Left lung (tissue), 10 donors: ENCODE results near the gene ESRRG. TPM values are rescaled to one million over a fixed set of nuclear protein-coding genes. Genes with fewer than 3 reads are reported as not detected.

Source experiments
- ATAC-seq: fragments of 200-7000 bp; cut with Tn5 transposase; one replicate; pipeline ENCODE4 v1.9.1; 2020; ENCODE audit warnings: moderate library complexity
- DNase-seq, 4 donors: peaks; one replicate each; pipeline ENCODE4 v3.0.0-alpha.2; 2013 to 2020
- H3K27ac ChIP-seq, 2 donors: fragments of 200-600 bp; sonication (generic) in 1 of 2; one replicate each; pipeline versions ENCODE4 v1.5.0 to v1.8.0; 2020 to 2021
- H3K27me3 ChIP-seq, 2 donors: fragments of 200-600 bp; sonication (generic) in 1 of 2; one replicate each; pipeline versions ENCODE4 v1.5.0 to v1.8.0; 2020 to 2021
- H3K36me3 ChIP-seq, 2 donors: fragments of 200-600 bp; sonication (generic) in 1 of 2; one replicate each; pipeline versions ENCODE4 v1.5.0 to v1.8.0; 2020 to 2021
- H3K4me1 ChIP-seq, 2 donors: fragments of 200-600 bp; one replicate each; pipeline ENCODE4 v1.8.0; 2021
- H3K4me3 ChIP-seq, 2 donors: fragments of 200-600 bp; sonication (generic) in 1 of 2; one replicate each; pipeline versions ENCODE4 v1.5.0 to v1.8.0; 2020 to 2021; ENCODE audit warnings: mild to moderate bottlenecking in 1 of 2
- H3K9me3 ChIP-seq, 2 donors: fragments of 200-600 bp; sonication (generic) in 1 of 2; one replicate each; pipeline versions ENCODE4 v1.5.0 to v1.8.0; 2020 to 2021
- intact Hi-C, 2 donors: fragments of 100-400 bp; cut with DNase I; formaldehyde crosslinking; loops; one replicate each; pipeline versions ENCODE4 v1.11.2 to v1.14.2; 2022
- polyA plus RNA-seq, 6 donors: library from polyadenylated mRNA; unstranded; fragments of 120-200 nt; gene quantifications; one replicate each; pipeline ENCODE4 v1.2.1, GENCODE V29; 2013; ENCODE audit not compliant: insufficient read length in 6 of 6
- total RNA-seq, 2 donors: library from RNA; stranded (reverse); fragmentation: NEBNext Ultra II Directional; extraction: Animal tissue kit (Norgen Biotek cat#: 25700); gene quantifications; one replicate each; pipeline ENCODE4 v1.2.1, GENCODE V29; 2021
- TF ChIP-seq, protein P1 (sequence below), 2 donors: fragments of 200-600 bp; sonication (generic) in 1 of 2; IDR thresholded peaks; one replicate each; pipeline versions ENCODE4 v1.5.0 to v1.8.0; 2021; ENCODE audit warnings: antibody characterized with exemption in 2 of 2
- donor health status: DM: no; HTN: yes; CAD: no.
- donor health status: DM: no; HTN: no; CAD: no.

Gene ESRRG
- total and polyA plus RNA-seq, 8 donors: 0.29 to 2.3 (median 1.5) TPM

DNA sequence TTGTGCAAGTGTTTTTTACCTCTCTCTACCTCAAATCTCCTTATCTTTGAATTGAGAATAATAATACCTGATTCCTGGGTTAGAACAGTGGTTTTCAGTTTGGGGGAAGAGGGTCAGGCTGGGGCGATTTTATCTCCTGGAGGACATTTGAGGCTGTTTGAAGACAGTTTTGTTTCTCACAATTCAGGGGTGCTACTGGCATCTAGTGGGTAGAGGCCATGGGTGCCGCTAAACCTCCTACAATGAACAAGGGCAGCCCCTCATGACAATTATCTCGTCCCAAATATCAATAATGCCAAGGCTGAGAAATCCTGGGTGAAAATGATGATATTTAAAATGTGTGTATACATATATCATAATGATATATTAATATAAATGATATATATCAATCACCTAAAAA is 160.8 kb downstream of the ESRRG start:
- DNase-seq (no peak), ATAC-seq (no peak)
- Histone ChIP-seq H3K9me3 (no peaks in the 10 kb centered on the region), H3K36me3 (no peaks in the 10 kb centered on the region), H3K4me3 (no peak overlapping the region), H3K4me1 (no peaks in the 10 kb centered on the region), H3K27ac (no peak overlapping the region), H3K27me3 (no peaks in the 10 kb centered on the region)
- TF ChIP-seq, protein P1, sequence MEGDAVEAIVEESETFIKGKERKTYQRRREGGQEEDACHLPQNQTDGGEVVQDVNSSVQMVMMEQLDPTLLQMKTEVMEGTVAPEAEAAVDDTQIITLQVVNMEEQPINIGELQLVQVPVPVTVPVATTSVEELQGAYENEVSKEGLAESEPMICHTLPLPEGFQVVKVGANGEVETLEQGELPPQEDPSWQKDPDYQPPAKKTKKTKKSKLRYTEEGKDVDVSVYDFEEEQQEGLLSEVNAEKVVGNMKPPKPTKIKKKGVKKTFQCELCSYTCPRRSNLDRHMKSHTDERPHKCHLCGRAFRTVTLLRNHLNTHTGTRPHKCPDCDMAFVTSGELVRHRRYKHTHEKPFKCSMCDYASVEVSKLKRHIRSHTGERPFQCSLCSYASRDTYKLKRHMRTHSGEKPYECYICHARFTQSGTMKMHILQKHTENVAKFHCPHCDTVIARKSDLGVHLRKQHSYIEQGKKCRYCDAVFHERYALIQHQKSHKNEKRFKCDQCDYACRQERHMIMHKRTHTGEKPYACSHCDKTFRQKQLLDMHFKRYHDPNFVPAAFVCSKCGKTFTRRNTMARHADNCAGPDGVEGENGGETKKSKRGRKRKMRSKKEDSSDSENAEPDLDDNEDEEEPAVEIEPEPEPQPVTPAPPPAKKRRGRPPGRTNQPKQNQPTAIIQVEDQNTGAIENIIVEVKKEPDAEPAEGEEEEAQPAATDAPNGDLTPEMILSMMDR (IDR thresholded peaks at IDR 0.05): no peak
- intact Hi-C loops: no loop called here

DNA sequence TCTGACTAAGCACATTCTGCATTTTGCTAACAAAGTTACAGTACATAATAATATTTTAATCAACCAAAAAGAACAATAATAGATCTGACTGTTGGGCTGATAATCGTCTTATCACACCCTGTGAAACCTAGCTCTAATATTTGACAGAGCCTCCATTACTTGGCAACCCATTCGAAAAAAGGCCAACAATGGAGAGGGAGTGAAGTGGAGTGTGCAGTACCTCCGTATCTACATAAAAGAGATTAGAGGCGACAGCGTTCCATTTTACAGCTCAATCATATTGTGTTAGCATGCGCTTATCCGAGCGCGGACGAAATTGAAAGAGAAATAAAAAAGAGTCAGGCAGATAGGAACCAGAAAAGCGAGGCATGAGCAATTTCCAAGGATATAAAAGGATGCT is 162.7 kb downstream of the ESRRG start:
- no peaks in the 10 kb centered on the region for H3K27me3 ChIP-seq
- TF ChIP-seq, protein P1 (IDR thresholded peaks at IDR 0.05): no peak
- no peaks in the 10 kb centered on the region for H3K36me3 ChIP-seq
- H3K9me3 ChIP-seq: no peaks in the 10 kb centered on the region
- intact Hi-C loops: no loop called here
- no peaks in the 10 kb centered on the region for H3K4me1 ChIP-seq
- no peak overlapping the region for H3K4me3 ChIP-seq
- ATAC-seq: no peak
- no peak overlapping the region for H3K27ac ChIP-seq
- no peak for DNase-seq

DNA sequence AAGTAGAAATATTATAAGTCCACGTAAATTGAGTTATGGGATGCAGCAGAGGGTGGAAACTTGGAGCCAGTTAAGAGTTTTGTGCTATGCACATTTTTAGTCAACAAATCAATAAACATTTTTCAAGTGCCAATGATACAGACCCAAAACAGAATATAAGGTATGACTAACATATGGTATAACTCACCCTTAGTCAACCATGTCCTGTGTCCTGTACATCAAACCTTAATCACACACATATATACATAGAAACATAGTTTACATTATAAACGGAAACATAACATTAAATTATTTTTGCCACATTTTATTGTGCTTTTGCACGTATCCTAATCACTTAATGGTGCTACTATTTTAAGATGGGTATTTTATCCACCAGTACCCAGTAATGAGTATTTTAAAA is 163.9 kb downstream of the ESRRG start:
- intact Hi-C loops: no loop called here
- Histone ChIP-seq H3K4me3 (no peak overlapping the region), H3K36me3 (no peaks in the 10 kb centered on the region), H3K27ac (no peak overlapping the region), H3K27me3 (no peaks in the 10 kb centered on the region), H3K4me1 (no peaks in the 10 kb centered on the region), H3K9me3 (no peaks in the 10 kb centered on the region)
- no peak for ATAC-seq
- TF ChIP-seq, protein P1 (IDR thresholded peaks at IDR 0.05): no peak
- DNase-seq: no peak

DNA sequence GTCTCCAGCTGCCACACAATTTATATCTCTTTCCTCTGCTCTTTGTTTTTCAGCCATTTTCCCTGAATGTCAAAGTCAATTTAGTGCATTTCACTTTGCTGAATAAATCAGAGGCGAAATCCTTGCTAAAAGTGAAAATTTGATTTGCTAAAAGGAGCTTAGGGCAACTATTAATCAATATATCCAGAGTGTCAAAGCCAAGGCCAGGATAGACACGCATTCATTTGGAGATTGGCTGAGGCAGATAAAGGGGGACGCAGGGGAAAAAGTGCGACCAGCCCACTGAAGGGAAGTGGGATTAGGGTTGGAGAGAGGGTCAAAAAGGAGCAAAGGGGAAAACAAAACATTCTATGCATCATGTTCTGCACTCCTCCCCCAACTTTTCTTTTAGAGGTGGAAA is 167.6 kb downstream of the ESRRG start:
- H3K27ac ChIP-seq: no peak overlapping the region
- no peaks in the 10 kb centered on the region for H3K9me3 ChIP-seq
- H3K4me3 ChIP-seq: no peak overlapping the region
- H3K27me3 ChIP-seq: no peaks in the 10 kb centered on the region
- intact Hi-C loops: no loop called here
- DNase-seq (no peak), ATAC-seq (no peak)
- TF ChIP-seq, protein P1 (IDR thresholded peaks at IDR 0.05): no peak
- H3K4me1 ChIP-seq: no peaks in the 10 kb centered on the region
- no peaks in the 10 kb centered on the region for H3K36me3 ChIP-seq

DNA sequence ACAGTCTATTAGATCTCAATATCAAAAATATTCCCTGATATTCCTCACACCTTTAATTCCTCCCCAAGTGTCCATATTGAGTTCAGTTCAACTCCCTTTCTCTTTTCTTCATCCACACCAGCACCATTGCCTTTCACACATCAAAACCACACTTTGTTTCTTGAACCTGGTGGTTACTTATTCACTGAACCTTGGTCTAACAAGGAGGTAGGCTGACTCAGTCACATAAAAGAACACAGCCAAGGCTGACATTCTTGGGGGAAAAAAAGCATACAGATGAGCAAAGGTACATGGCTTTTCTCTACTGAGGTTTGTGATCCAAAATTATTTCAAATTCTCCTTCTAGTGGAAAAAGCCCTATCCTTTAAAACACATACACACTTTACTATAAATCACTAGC is 168.3 kb downstream of the ESRRG start:
- Histone ChIP-seq H3K4me3 (no peak overlapping the region), H3K9me3 (no peaks in the 10 kb centered on the region), H3K27me3 (no peaks in the 10 kb centered on the region), H3K4me1 (no peaks in the 10 kb centered on the region), H3K27ac (no peak overlapping the region), H3K36me3 (no peaks in the 10 kb centered on the region)
- no peak for ATAC-seq
- no peak for DNase-seq
- TF ChIP-seq, protein P1 (IDR thresholded peaks at IDR 0.05): no peak
- intact Hi-C loops: no loop called here
